ENCODE results near the gene TES.
A peak's percentile ranks its signal among the peaks of the same experiment; 100 is the strongest.
"Not testable (repeated sequence)": the region's sequence is repeated elsewhere in the genome, so short reads cannot be mapped to it uniquely, and the experiment has no call there.

Gene TES, protein sequence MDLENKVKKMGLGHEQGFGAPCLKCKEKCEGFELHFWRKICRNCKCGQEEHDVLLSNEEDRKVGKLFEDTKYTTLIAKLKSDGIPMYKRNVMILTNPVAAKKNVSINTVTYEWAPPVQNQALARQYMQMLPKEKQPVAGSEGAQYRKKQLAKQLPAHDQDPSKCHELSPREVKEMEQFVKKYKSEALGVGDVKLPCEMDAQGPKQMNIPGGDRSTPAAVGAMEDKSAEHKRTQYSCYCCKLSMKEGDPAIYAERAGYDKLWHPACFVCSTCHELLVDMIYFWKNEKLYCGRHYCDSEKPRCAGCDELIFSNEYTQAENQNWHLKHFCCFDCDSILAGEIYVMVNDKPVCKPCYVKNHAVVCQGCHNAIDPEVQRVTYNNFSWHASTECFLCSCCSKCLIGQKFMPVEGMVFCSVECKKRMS

DNA sequence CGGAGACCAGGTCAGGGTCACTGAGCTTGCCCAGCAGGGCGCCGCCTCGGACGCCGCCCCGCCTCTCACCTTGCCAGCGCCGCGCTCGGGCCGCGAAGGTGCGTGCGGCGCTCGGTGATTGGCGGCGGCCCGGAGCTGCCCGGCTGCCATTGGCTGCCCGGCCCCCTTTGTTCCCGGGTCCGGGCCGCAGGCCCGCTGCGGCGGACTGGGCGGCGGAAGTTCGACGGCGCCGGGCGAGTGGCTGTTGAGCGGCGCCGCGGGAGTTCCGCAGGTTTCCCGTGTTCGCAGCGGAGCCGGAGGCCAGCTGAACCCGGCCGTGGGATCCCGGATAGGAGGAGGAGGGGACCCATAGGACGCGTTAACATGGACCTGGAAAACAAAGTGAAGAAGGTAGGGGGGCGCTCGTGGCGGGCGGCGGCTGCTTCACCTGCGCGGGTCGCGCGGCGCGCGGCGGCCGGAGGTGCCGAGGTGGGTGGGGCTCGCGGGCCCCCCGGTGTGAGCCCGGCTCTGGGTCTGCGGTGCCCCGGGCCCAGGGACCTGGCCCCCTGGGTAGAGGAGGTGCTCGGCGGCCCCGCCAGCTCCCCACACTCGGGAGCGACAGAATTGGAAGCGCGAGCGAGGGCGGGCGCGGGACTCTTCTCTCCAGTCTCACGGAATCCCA is at the start of gene TES:
Gene TES (plus strand): TSS at position 195 of the 661 bp plus-strand sequence. CDS start 169 bp downstream, at position 364.
- DNase-seq (ENCODE audit: low read depth), result no peak

- DNase-seq (ENCODE audit: low read depth), result no peak
These were observed 48.6 kb upstream of the TES start for GRCh38 chr7:116161728-116162127.

DNA sequence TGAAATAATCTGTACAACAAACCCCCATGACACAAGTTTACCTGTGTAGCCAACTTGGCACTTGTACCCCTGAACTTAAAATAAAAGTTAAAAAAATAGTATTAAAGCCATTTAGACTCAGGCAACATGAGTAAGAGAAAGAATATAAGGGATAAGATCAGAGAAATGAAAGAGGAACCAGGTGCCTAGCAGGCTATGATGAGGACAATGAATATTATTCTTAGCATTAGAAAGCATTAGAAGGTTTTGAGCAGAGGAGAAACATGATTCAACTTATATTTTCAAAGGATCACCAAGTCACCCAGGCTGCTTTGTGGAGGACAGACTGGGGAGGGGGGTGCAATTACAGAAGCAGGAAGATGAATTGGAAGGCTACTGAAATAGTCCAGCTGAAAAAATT is 48.1 kb upstream of the TES start:
- DNase-seq (ENCODE audit: low read depth), result no peak

DNA sequence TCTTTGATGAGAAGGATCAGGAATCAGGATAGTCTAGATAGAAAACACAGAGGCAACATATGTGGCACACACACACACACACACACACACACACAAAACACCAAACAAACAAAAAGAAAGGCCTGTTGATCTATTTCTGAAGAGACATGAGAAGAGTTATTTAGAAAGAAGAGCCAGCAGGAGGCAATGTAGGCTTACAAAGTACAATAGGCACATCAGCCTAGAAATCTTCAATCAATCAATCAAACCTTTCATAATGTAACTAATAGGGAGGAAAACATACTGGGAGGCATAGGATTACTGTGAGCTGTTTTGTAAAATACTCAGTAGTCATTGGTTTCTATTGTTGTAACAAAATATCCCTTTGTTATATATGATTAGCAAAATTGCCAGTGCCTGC is 47.3 kb upstream of the TES start:
- DNase-seq (ENCODE audit: low read depth), result no peak

DNA sequence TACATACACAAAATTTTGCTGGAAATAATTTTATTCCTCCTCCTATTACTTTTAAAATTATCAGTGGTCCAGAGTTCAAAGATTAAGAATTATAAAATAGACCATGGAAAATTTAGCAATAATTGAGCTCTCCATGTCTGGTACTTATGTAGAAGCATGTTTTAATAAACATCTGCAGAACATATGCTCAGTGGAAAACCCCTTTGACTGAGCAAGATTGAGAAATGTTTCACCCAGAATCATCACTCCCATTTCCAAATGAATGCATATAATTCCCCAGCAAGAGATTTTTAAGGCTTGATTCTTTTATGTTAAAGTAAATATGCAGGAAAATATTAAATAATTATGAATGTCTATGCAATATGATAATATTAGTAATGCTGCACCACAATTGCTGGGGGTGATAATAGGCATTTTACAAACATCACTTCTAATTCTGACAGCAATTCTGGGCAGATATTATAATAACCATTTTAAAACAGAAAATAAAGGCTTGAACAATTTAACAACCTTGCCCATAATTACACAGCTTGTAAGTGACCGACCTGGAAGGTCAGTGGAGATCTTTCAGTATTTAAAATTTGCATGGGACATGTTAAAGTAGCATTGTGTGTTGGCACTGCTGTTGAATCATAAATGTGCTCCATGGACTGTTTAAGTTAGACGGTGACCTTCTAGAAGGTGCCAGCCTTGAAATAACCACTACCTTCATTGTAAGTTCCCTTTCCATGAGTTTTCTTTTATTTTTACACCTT is 45.6 kb upstream of the TES start:
- no peak for DNase-seq (ENCODE audit: low read depth)

DNA sequence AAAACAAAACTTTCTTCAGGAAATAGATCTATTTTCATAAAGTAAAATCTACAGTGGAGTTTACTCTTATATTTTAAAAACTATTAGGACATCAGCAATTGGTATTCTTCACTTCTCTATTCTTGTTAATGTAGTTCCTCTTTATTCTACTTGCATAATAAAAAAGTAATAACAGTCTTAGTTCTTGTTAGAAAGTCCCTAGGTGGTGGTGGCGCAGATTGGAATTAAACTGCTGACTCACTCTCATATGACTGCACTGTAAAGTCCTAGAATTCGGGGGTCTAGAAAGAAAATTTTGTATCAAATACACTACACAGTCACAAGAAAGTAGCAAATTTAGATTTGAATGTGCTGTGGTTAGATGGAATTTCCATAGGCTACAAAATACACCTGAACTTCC is 44.6 kb upstream of the TES start:
- no peak for DNase-seq (ENCODE audit: low read depth)

DNA sequence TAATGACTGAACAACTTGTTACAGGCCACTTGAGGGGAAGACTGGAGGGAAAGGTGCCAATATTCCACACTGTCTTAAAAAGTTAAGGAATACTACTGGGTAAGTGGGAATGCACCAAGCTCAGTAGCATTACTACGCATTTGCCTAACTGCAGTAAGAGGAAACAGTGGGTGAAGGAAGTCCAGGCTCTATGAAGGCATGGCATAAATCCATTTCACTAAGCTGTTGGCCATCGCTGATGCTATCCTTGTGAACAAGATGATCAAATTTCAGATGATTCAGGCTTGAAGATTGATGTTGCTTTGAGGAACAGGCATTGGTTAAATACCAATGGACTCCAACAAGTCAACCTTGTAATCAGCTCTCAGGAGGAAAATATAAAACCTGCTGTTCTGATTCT is 44.2 kb upstream of the TES start:
- no peak for DNase-seq (ENCODE audit: low read depth)

DNA sequence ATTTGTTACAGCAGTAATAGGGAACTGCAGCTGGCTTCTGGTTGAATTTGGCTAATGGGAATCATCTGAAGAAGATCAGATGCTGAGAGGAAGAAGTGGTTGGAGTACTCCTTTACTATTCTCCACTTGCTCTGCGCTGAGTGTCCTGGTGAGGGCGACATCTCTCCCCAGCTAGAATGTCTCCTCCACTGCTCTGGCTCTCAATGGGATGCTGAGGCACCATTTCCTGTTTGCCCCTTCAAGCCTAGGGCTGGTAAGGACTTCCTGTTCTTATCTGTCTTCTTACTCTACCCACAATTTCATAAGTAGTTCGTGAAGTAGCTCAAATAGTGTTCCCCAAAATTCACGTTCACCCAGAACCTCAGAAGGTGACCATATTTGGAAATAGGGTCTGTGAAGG is 43.2 kb upstream of the TES start:
- DNase-seq (ENCODE audit: low read depth), result no peak

DNA sequence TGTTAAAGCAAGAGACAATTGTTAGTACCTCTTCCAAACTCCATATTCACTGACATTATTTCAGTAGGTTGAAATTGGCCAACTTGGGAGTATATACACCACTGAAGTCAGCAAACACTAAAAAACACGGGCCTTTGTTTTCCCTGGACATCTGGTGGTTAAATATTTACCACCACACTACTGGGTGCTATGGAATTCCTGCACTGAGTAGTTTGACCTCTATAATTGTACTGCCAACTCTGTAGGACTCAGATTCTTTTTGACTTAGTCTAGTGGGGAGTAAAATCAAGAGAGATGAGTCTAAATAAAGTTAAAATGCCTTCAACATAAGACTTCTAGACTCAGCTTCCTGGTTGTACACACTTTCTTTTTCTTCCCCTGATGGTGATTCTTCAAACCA is 41.3 kb upstream of the TES start:
- DNase-seq (ENCODE audit: low read depth), result no peak

DNA sequence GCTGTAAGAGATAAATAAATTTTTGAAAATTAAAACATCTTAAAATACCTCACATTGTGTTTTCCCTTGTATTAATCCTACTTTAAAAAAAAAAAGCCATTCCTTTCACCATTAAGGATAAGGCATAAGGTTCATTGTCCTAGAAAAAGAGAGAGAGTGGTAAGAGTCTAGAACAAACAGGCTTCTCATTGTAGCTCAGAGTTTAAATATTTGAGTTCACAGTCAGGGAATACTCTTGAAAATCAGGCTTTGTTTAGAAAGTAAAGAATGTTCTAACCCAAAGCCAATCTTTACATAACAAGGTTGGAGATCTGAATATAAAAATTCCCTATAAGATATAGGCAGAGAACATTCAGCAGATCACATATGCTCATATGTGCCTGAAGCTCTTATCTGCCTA is 40.2 kb upstream of the TES start:
- DNase-seq (ENCODE audit: low read depth), result no peak

DNA sequence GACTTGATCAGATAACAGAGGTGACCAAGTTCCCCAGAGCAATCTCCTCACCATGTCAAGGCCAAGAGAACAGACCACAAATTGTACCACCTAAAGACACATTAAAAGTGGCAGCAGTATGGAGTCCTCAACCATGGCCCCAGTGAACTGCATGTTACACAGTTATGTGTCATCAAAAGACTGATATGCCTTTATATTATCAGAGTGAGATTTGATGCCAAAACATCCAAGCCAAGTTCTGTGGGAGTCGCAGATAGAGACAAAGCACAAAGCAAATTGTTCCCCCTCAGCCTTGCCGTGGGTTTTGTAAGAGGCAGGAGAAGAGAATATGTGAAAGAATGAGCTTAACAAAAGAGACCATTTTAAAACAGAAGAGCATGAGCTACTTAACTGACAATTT is 39.2 kb upstream of the TES start:
- no peak for DNase-seq (ENCODE audit: low read depth)

- no peak for DNase-seq (ENCODE audit: low read depth)
These were observed 38.0 kb upstream of the TES start for GRCh38 chr7:116172353-116172752.

DNA sequence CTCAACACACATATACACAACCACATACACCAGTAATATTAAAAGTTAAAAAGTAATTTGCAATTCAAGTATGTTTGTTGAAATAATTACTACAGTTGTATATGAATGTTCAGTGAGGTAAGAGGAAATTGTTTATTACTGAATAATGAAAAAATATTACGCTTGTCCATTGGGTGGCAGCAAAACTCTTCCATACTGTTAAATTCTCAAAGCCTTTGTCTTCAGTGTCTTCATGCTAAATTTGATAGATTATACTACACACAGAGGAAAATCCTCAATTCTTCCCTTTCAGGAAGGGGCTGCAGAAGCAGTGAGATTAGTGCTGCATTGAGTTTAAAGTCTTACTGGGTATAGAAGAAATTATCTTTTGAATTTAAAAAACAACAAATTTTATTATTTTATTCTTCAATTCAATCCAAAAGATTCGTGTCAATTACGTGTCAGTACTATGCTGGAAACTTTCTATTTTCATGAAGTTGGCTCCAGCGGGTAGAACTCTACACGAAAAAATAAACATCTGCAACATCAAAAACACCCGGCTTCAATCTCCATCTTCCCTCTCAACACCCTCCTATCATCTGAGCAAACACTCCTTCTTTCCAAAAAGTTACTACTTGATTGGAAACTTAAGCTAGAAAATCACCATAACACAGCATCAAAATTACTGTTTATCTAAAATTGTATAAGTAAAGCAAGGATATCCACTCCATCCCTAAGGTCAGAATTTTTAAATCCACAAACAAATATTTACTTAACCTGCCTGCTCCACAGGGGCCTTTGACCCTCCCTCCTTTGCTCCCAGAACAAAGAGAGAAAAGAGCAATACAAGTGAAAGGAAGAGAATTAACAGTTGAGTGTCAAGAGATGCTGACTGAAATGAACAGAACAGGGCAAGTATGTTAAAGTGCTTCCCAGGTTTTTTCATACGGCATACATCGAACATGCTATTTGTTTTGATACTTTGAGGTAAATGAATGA is 37.0 kb upstream of the TES start:
- no peak for DNase-seq (ENCODE audit: low read depth)

DNA sequence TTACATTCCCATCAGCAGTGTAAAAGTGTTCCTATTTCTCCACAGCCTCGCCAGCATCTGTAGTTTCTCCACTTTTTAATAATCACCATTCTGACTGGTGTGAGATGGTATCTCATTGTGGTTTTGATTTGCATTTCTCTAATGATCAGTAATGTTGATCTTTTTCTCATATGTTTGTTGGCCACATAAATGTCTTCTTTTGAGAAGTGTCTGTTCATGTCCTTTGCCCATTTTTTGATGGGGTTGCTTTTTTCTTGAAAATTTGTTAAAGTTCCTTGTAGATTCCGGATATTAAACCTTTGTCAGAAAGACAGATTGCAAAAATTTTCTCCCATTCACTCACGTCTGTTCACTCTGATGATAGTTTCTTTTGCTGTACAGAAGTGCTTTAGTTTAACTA is 35.2 kb upstream of the TES start:
- DNase-seq (ENCODE audit: low read depth), result not testable (repeated sequence)

DNA sequence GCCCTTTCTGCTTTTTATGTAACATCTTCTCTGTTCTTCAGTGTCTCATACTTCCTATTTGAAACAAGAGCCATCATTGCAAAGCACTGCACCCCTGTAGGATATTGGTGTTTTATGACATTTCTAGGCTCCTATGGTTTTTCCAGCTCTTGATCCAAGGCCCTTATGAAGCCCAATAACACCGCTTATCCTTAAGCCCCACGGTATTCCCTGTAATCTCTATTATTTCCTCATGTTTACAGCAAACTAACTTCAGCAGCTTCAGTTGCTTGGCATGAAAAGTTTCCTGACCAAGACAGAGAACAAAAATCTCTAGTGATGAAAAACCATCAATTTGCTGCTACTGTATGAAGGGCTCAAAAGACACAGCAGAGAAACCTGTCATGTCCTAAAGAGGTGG is 34.1 kb upstream of the TES start:
- no peak for DNase-seq (ENCODE audit: low read depth)

DNA sequence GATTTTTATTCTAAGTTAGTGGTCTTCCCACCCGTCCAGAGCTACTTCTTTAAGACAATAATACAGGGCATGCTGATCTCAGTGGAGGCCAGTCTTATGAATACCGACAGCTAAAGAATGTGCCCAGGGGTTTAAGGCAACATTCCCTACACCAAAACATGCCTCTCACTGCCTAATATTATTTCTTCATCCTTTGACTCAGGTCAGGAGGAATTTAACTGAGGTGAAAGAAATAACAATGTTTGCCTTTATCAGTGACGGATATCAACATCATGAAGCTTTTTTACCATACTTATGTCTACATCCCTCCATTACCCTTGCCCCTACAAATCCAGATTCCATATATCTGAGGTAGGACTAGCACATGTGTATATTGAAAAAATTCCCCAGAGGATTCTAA is 33.3 kb upstream of the TES start:
- peak; percentile 69 for DNase-seq (ENCODE audit: low read depth)

- DNase-seq (ENCODE audit: low read depth), result no peak
These were observed 30.0 kb upstream of the TES start for GRCh38 chr7:116180302-116180701.

GRCh38 chr7:116182023-116182422 is 28.3 kb upstream of the TES start:
- DNase-seq (ENCODE audit: low read depth), result no peak

- DNase-seq (ENCODE audit: low read depth), result no peak
These were observed 24.9 kb upstream of the TES start for GRCh38 chr7:116185450-116185849.

GRCh38 chr7:116185956-116186355 is 24.4 kb upstream of the TES start:
- no peak for DNase-seq (ENCODE audit: low read depth)

GRCh38 chr7:116187400-116187799 is 22.9 kb upstream of the TES start:
- DNase-seq (ENCODE audit: low read depth), result no peak

All from HS-27A (cell line).